ENCODE results near the gene GLCCI1.
"Not testable (repeated sequence)": the region's sequence is repeated elsewhere in the genome, so short reads cannot be mapped to it uniquely, and the experiment has no call there.

Gene GLCCI1

GRCh38 chr7:8089036-8089780 is 120.6 kb downstream of the GLCCI1 start:
- H3K9ac ChIP-seq (ENCODE audit: low read length in 2 of 2), result no peak overlapping the region
- H3K27me3 ChIP-seq (ENCODE audit: control insufficient read depth in 1 of 2, insufficient read depth in 2 of 2, low read length in 2 of 2), result no peaks in the 10 kb centered on the region
- H3K27ac ChIP-seq (ENCODE audit: low read length), result no peak overlapping the region
- no peak overlapping the region for H3K4me3 ChIP-seq (ENCODE audit: low read length in 2 of 2)
- H3K4me1 ChIP-seq (ENCODE audit: control insufficient read depth, insufficient read depth, low read length), result no peaks in the 10 kb centered on the region
- H3K9me3 ChIP-seq (ENCODE audit: control insufficient read depth in 2 of 2, low read length in 2 of 2), result no peaks in the 10 kb centered on the region
- H3K36me3 ChIP-seq (ENCODE audit: control insufficient read depth in 2 of 2, insufficient read depth in 2 of 2, low read length in 2 of 2), result peaks cover 3 to 20% of the 10 kb centered on the region in 2 donors

GRCh38 chr7:8092140-8092539 is 123.5 kb downstream of the GLCCI1 start:
- H3K27me3 ChIP-seq (ENCODE audit: control insufficient read depth in 1 of 2, insufficient read depth in 2 of 2, low read length in 2 of 2), result no peaks in the 10 kb centered on the region
- H3K9ac ChIP-seq (ENCODE audit: low read length in 2 of 2), result no peak overlapping the region
- no peaks in the 10 kb centered on the region for H3K4me1 ChIP-seq (ENCODE audit: control insufficient read depth, insufficient read depth, low read length)

GRCh38 chr7:8094164-8095140 is 125.9 kb downstream of the GLCCI1 start:
- Histone ChIP-seq H3K27ac (ENCODE audit: low read length) (no peak overlapping the region), H3K36me3 (ENCODE audit: control insufficient read depth in 2 of 2, insufficient read depth in 2 of 2, low read length in 2 of 2) (no peaks in the 10 kb centered on the region)

More at GRCh38 chr7:8092140-8092539, 123.5 kb downstream of the GLCCI1 start:
- no peak overlapping the region for H3K27ac ChIP-seq (ENCODE audit: low read length)
- peaks cover under 1 to 2% of the 10 kb centered on the region in 2 donors for H3K36me3 ChIP-seq (ENCODE audit: control insufficient read depth in 2 of 2, insufficient read depth in 2 of 2, low read length in 2 of 2)
- no peaks in the 10 kb centered on the region for H3K9me3 ChIP-seq (ENCODE audit: control insufficient read depth in 2 of 2, low read length in 2 of 2)
- no peak overlapping the region for H3K4me3 ChIP-seq (ENCODE audit: low read length in 2 of 2)

GRCh38 chr7:8101292-8101691 is 132.7 kb downstream of the GLCCI1 start:
- H3K4me3 ChIP-seq (ENCODE audit: low read length in 2 of 2); H3K9me3 ChIP-seq (ENCODE audit: control insufficient read depth in 2 of 2, low read length in 2 of 2); H3K9ac ChIP-seq (ENCODE audit: low read length in 2 of 2); H3K4me1 ChIP-seq (ENCODE audit: control insufficient read depth, insufficient read depth, low read length); H3K36me3 ChIP-seq (ENCODE audit: control insufficient read depth in 2 of 2, insufficient read depth in 2 of 2, low read length in 2 of 2); H3K27ac ChIP-seq (ENCODE audit: low read length); H3K27me3 ChIP-seq (ENCODE audit: control insufficient read depth in 1 of 2, insufficient read depth in 2 of 2, low read length in 2 of 2): not testable (repeated sequence)

More at GRCh38 chr7:8094164-8095140, 125.9 kb downstream of the GLCCI1 start:
- H3K4me3 ChIP-seq (ENCODE audit: low read length in 2 of 2), result no peak overlapping the region
- H3K27me3 ChIP-seq (ENCODE audit: control insufficient read depth in 1 of 2, insufficient read depth in 2 of 2, low read length in 2 of 2), result no peaks in the 10 kb centered on the region
- no peak overlapping the region for H3K9ac ChIP-seq (ENCODE audit: low read length in 2 of 2)
- H3K9me3 ChIP-seq (ENCODE audit: control insufficient read depth in 2 of 2, low read length in 2 of 2), result no peaks in the 10 kb centered on the region
- no peaks in the 10 kb centered on the region for H3K4me1 ChIP-seq (ENCODE audit: control insufficient read depth, insufficient read depth, low read length)

GRCh38 chr7:8103282-8103681 is 134.7 kb downstream of the GLCCI1 start:
- no peaks in the 10 kb centered on the region for H3K4me1 ChIP-seq (ENCODE audit: control insufficient read depth, insufficient read depth, low read length)

GRCh38 chr7:8105449-8106095 is 137.0 kb downstream of the GLCCI1 start:
- Histone ChIP-seq H3K9ac (ENCODE audit: low read length in 2 of 2) (no peak overlapping the region), H3K36me3 (ENCODE audit: control insufficient read depth in 2 of 2, insufficient read depth in 2 of 2, low read length in 2 of 2) (no peaks in the 10 kb centered on the region), H3K9me3 (ENCODE audit: control insufficient read depth in 2 of 2, low read length in 2 of 2) (no peaks in the 10 kb centered on the region), H3K27me3 (ENCODE audit: control insufficient read depth in 1 of 2, insufficient read depth in 2 of 2, low read length in 2 of 2) (no peaks in the 10 kb centered on the region), H3K27ac (ENCODE audit: low read length) (no peak overlapping the region), H3K4me3 (ENCODE audit: low read length in 2 of 2) (no peak overlapping the region), H3K4me1 (ENCODE audit: control insufficient read depth, insufficient read depth, low read length) (no peaks in the 10 kb centered on the region)

More at GRCh38 chr7:8103282-8103681, 134.7 kb downstream of the GLCCI1 start:
- no peaks in the 10 kb centered on the region for H3K9me3 ChIP-seq (ENCODE audit: control insufficient read depth in 2 of 2, low read length in 2 of 2)
- no peaks in the 10 kb centered on the region for H3K27me3 ChIP-seq (ENCODE audit: control insufficient read depth in 1 of 2, insufficient read depth in 2 of 2, low read length in 2 of 2)
- no peaks in the 10 kb centered on the region for H3K36me3 ChIP-seq (ENCODE audit: control insufficient read depth in 2 of 2, insufficient read depth in 2 of 2, low read length in 2 of 2)
- H3K27ac ChIP-seq (ENCODE audit: low read length), result no peak overlapping the region
- H3K9ac ChIP-seq (ENCODE audit: low read length in 2 of 2), result no peak overlapping the region
- H3K4me3 ChIP-seq (ENCODE audit: low read length in 2 of 2), result no peak overlapping the region

GRCh38 chr7:8109196-8110022 is 140.8 kb downstream of the GLCCI1 start:
- Histone ChIP-seq H3K9ac (ENCODE audit: low read length in 2 of 2) (no peak overlapping the region), H3K36me3 (ENCODE audit: control insufficient read depth in 2 of 2, insufficient read depth in 2 of 2, low read length in 2 of 2) (no peaks in the 10 kb centered on the region), H3K9me3 (ENCODE audit: control insufficient read depth in 2 of 2, low read length in 2 of 2) (no peaks in the 10 kb centered on the region), H3K4me3 (ENCODE audit: low read length in 2 of 2) (no peak overlapping the region), H3K4me1 (ENCODE audit: control insufficient read depth, insufficient read depth, low read length) (peaks cover 2% of the 10 kb centered on the region), H3K27ac (ENCODE audit: low read length) (no peak overlapping the region), H3K27me3 (ENCODE audit: control insufficient read depth in 1 of 2, insufficient read depth in 2 of 2, low read length in 2 of 2) (no peaks in the 10 kb centered on the region)

- Histone ChIP-seq H3K9ac (ENCODE audit: low read length in 2 of 2) (no peak overlapping the region), H3K27ac (ENCODE audit: low read length) (no peak overlapping the region), H3K4me1 (ENCODE audit: control insufficient read depth, insufficient read depth, low read length) (peaks cover 2% of the 10 kb centered on the region), H3K27me3 (ENCODE audit: control insufficient read depth in 1 of 2, insufficient read depth in 2 of 2, low read length in 2 of 2) (no peaks in the 10 kb centered on the region), H3K4me3 (ENCODE audit: low read length in 2 of 2) (no peak overlapping the region), H3K9me3 (ENCODE audit: control insufficient read depth in 2 of 2, low read length in 2 of 2) (no peaks in the 10 kb centered on the region), H3K36me3 (ENCODE audit: control insufficient read depth in 2 of 2, insufficient read depth in 2 of 2, low read length in 2 of 2) (no peaks in the 10 kb centered on the region)
Observed at GRCh38 chr7:8111282-8111960, 142.8 kb downstream of the GLCCI1 start.

- Histone ChIP-seq H3K4me1 (ENCODE audit: control insufficient read depth, insufficient read depth, low read length) (peaks cover 2% of the 10 kb centered on the region), H3K9ac (ENCODE audit: low read length in 2 of 2) (no peak overlapping the region), H3K27ac (ENCODE audit: low read length) (no peak overlapping the region), H3K4me3 (ENCODE audit: low read length in 2 of 2) (no peak overlapping the region), H3K27me3 (ENCODE audit: control insufficient read depth in 1 of 2, insufficient read depth in 2 of 2, low read length in 2 of 2) (no peaks in the 10 kb centered on the region), H3K9me3 (ENCODE audit: control insufficient read depth in 2 of 2, low read length in 2 of 2) (no peaks in the 10 kb centered on the region), H3K36me3 (ENCODE audit: control insufficient read depth in 2 of 2, insufficient read depth in 2 of 2, low read length in 2 of 2) (no peaks in the 10 kb centered on the region)
Observed at GRCh38 chr7:8112685-8113084, 144.1 kb downstream of the GLCCI1 start.
